T-helper 1 cell treated with Interleukin-12 subunit alpha and Interleukin-12 subunit beta and Interleukin-4 antibody, amounts not matched to agents 30 ng/mL and 1 ng/mL, for 36 hours (primary cell): Measurements from ENCODE around the gene ODAD2. TPM values are rescaled to one million over a fixed set of nuclear protein-coding genes. Genes with fewer than 3 reads are reported as not detected.
"Not testable (repeated sequence)": the region's sequence is repeated elsewhere in the genome, so short reads cannot be mapped to it uniquely, and the experiment has no call there.

Source experiments
- intact Hi-C: fragments of 100-400 bp; cut with micrococcal nuclease; formaldehyde crosslinking; loops from one replicate; pipeline ENCODE4 v1.15.1; 2024
- total RNA-seq: library from RNA; stranded (reverse); gene quantifications from 2 replicates; pipeline ENCODE4 v1.2.3, GENCODE V29; 2022

The ODAD2 gene
- total RNA-seq, 1 donor from 2014 or later = not detected

DNA sequence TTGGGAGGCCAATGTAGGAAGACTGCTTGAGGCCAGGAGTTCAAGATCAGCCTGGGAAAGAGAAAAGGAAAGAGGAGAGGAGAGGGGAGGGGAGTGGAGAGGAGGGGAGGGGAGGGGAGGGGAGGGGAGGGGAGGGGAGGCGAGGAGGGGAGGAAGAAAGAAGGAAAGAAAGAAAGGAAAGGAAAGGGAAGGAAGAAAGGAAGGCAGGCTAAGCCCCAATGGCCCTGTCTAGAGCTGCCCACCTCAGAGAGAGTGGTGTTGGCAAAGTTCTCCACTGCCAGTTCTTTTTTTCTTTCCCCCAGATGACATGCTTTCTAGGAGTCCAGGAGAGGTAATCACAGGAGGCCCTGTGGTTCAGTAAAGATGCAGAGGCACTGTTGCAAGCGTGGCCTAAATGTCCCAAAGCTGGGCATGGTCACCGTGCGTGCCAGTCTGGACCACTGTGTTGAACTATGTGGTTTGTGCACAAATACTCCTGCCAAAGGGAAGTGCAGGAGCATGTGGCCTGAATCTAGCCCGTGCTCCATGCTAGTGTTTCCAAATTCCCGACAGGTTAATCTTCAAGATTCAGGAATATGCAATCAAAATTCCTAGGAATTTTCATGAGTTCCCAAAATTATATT, 39.7 kb downstream of the ODAD2 start:
- intact Hi-C loops = no loop called here

DNA sequence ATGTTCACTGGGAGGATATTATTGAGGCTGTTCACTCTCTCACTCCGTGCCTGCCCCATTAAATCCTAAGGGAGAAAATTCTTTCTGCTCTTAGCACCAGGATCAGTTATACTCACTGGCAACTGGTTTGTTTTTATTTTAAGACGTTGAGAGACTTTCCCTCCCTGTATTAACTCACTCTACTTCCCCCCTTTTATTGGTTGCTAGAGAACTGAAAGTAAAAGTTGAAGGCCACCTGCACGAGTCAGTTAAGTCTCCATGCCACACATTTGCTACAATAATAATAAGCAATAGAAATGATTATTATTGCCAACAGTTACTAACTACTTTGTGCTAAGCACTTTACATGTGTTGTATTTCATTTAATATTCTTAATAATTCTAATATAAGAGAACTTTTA, 40.5 kb downstream of the ODAD2 start:
- intact Hi-C loops = not testable (repeated sequence)

DNA sequence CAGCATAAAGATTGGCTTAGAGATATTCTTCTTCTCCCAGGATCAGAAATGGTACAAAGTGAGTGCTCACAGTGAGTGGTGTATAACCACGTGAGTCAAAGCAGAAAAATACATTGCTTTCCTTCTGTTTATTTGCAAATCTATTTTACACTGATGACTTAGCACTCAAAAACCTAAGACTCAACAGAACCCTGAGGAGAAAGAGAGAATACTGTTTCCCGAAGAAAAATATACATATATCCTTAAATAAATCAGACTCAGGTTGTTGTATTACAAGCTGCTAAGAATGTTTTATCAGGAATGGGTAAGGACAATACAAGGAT, 48.7 kb downstream of the ODAD2 start:
- intact Hi-C loops = no loop called here

DNA sequence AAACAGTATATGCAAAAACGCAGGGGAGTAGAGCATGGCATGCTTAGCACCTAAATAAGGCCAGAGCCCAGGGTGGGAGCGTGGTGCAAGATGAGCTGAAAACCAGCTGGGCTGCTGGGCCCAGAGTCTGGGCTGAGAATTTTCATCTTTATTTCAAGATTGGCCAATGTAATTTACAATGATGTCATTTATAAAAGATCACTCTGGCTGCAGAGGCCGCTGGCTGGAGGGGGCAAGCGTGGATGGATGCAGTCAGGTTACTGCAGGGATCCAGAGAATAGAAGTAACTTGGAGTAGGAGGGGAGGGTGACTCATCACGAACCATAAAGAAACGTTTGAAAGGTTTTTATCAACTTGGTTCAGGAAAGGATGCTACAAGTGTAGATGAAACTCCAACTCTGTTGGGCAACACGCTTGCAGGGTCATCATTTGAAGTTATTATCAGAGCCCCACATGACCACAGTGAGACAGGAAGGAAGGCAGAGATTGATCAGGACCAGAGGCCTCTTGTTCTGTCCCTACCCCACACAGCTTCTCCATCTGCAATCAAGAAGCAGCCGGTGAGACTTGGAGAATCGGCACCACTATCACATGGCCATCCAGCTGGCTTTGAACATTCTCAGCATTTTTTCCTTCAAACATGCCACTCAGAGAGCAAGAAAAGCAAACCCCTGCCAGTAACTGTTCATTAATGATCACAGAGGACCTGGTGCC, 49.2 kb downstream of the ODAD2 start:
- intact Hi-C loops = no loop called here

DNA sequence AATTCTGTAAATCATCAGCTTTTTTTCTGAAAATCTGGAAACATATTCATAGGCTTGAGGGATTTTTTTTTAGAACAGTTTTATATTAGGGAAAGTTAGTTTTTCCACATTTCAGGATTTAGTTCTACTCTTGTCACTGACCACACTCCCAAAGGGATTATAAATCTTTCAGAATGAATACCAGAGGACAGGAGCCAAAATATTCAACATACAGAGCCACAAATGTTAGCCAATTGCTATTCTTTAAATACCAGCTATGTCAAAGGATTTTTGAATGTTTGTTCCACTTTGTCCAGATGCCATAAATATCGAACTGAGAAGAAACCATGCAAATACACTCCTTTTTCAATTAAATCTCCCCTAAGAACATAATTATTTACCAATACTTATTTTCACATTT, 50.7 kb downstream of the ODAD2 start:
- intact Hi-C loops = no loop called here

DNA sequence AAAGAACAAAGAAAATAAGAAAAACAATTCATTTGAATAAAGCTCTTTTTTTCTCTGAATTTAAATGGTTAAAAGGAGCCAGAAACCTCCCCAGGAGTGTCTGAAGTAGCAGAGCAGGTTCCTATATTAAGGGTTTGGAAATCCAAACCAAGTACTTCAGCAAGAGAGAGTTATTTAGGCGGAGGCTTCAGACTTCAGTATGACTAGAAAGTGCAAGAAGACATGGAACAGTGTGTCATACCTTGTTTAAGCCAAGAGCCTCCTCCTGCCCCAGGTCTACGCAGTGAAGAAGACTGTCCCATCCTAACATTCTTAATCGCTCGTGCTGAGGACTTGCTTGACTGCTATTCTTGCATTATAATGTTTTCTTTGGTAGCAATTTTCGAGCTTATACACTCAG, 51.3 kb downstream of the ODAD2 start:
- intact Hi-C loops = no loop called here

DNA sequence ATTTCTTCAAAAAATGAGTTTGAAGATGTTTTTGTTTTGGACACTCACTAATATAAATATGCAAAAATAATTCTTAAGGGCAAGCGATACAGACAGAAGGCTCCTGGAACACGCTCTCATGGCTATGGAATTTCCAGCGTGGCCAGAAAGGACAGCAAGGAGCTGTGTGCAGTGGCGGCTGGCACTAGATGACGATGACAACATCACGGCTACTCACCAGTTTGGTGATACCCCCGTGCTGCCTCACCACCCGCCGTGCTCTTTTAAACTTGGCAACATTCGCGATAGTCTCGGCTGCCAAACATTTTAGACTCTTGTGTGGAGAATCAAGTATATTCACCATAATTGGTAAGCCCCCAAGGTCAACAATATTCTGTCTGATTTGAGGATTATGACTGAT, 54.9 kb downstream of the ODAD2 start:
- intact Hi-C loops = no loop called here

DNA sequence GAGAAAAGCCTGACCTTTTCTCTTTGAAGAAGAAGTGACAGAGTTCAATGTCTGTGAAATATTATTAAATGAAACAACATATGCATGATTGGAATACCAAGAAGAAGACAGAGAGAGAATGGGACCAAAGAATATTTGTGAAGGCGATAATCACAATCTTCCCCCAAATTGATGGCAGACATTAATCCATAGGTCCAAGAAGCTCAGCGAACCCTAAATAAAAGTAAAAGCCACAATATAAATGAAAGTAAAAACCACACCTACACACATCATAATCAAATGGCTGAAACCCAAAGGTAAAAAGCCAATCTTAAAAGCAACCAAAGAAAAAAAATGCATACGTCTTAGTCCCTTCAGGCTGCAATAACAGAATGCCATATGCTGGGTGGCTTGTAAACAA, 84.0 kb downstream of the ODAD2 start:
- intact Hi-C loops = no loop called here

DNA sequence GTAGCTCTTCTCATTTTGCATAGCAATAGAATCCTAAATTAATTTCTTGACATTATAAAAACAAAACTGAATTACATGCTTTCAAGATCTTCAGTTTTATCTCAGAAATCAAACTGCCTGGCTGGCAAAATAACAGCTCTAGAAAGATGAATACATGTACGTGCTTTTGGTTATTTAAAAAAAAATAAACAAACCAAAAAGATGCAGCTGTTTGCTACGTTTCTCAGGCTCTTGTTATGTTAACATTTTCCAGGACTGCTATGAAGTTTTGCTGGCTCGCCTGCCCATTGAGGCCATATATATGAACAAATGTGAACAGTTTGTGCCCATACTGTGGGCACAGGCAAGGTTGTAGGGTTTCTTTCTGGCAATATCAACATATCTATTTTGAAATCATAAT, 86.6 kb downstream of the ODAD2 start:
- intact Hi-C loops = no loop called here

DNA sequence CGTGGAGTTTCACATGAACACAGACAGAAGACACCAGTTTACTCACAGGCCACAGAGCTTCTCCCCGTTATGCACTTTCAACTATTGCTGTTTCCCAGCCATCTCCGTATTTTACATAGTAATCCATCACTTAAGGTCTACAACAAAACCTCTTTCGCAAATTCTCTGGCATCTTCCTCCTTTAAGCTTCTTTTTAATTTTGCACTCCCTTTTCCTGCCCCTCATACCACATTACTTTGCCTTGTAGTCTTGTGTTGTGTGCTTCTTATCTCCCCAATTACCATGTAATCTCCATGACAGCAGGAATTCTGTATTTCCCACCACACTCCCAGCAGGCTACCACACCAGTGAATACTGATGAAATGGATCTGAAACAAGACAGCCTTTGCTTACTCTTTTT, 87.3 kb downstream of the ODAD2 start:
- intact Hi-C loops = no loop called here

DNA sequence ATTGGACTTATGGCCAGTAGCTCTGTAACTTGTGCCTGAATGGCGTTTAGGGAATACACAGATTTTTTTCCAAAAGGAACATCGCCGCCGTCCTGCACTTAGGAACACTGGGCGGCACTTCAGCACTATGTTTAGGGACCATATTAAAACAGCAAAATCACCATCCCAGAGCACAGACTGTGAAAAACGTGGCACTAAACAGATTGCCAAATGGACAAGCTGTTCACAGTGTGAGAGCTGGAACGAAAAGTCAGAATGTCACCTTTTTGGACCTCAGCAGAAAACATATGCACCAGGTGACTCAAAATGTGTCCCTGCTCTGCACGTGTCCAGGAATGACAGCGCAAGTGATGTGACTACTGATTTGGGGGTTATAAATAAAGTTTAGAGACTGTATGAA, 87.9 kb downstream of the ODAD2 start:
- intact Hi-C loops = no loop called here

DNA sequence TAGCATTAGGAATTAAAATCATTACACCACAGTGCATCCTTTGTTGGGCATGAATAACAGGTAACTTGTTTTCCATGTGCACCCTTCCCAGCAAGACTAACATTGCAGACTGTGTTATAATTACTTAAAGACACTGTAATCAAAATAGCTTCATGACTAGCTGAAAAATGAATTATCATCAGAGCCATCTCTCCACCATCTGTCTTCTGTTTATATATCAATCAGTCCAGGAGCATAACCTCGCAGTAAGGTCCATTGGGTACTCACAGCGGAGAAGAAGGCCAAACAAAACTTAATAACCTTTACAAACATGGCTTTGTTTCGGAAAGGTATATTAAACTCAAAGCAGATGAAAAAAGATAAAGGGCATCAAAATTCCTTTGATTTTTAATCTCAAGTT, 90.6 kb downstream of the ODAD2 start:
- intact Hi-C loops = no loop called here

DNA sequence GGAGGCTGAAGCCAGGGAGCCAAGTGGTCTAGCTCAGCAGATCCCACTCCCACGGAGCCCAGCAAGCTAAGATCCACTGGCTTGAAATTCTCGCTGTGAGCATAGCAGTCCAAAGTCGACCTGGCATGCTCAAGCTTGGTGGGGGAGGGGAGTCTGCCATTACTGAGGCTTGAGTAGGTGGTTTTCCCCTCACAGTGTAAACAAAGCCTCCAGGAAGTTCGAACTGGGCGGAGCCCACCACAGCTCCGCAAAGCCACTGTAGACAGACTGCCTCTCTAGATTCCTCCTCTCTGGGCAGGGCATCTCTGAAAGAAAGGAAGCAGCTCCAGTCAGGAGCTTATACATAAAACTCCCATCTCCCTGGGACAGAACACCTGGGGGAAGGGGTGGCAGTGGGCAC, 99.4 kb downstream of the ODAD2 start:
- intact Hi-C loops = not testable (repeated sequence)

DNA sequence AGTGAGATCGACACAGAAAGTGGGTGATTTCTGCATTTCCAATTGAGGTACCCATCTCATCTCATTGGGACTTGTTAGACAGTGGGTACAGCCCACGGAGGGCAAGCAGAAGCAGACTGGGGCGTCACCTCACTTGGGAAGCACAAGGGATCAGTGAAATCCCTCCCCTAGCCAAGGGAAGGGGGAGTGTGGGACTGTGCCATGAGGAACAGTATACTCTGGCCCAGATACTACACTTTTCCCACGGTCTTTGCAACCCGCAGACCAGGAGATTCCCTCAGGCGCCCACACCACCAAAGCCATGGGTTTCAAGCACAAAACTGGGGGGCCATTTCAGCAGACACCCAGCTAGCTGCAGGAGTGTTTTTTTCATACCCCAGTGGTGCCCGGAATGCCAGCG, 99.8 kb downstream of the ODAD2 start:
- intact Hi-C loops = no loop called here

DNA sequence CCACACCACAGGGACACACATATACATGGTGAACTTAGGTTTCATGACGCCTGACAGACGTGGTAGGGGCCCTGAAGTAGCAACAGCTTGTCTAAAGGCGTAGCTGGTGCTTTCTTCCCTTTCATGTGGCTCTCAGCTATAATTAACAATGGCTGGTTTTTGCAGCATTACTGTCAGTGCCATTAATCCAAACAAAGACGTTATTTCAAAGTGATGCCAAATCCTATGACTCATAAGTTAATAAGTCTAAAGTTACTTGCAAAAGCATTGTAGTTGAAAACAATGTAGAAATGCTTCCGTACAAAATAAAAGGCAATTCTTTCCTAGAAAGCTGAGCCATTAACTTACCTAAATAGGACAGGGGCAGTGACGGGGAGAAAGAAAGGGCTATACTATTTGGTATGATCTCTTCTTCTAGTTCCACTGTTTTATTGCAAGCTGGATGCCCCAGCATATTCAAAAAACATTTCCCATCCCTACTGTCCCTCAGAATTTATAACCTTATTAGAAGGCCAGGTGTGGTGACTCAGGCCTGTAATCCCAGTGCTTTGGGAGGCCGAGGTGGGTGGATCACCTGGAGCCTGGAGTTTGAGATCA, 105.4 kb downstream of the ODAD2 start:
- intact Hi-C loops = no loop called here

DNA sequence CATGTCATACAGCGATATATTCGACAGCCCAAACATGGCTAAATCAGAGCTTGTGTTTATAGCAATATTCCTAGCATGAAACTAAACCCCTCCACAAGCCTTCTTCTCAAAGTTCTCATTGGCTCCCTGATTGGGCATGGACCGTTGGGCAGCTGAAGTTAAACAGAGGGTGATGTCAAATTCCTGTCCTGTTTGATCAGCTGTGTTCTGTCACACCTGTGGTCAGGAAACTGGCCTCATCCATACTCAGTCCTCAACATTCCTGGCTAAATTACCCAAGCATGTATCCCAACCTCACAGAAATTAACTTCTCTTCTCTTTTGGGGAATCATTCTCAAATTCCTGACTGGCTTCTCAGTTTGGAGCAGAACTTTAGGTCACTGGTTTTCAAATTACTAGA, 107.9 kb downstream of the ODAD2 start:
- intact Hi-C loops = no loop called here

DNA sequence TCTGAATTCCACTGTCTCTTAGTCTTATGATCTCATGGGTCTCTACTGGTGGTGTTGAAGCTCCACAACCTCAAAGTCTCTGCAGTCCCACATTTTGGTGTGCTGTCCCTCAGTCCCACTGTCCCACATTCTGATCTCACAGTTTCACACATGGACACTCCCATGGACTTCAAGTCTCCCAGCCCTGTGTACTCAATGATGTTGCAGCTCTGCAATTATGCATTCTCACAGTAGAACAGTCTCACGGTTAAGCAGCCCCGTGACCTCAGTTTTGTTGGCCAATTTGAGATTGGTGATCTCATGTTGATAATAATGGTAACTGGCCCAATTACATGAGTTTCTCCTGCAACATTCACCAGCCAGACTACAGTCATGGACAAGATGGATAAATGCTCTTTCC, 109.4 kb downstream of the ODAD2 start:
- intact Hi-C loops = no loop called here

DNA sequence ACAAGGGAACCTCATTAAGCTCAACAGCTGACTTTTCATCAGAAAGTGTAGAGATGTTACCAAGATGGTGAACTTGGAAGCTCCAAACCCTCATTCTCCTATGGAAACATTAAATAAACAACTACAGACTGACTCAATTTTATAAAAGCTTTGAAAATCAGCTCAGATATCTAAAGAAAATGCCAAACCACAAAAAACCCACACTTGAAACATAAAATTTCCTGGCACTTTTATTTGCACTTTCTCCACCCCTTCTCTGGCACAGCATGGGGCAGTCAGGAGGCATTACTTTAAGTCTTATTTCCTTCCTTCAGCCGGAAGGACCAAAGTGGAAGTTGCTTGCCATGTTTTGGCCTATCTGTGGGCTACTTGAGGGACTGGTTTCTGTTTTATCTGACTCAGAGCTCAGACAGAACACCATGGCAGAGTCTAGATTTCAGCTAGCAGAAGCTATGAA, 114.7 kb downstream of the ODAD2 start:
- intact Hi-C loops = no loop called here

DNA sequence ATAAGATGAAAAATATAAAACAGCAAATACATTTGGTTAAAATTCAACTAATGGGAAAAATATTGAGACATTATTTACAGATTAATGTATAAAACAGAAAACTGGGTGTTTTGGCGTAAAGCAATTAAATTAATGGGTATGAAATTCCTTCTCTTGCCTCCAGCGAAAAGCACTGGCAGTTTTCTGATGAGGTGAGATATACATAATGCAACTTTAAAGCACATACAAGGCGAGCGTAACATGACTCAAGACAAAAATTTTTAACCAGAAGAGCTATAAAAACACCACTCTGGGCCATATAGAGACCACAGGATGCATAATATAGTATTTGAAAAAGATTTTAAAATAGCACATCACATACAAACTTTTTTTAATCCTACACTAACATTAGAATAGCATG, 120.6 kb downstream of the ODAD2 start:
- intact Hi-C loops = no loop called here

DNA sequence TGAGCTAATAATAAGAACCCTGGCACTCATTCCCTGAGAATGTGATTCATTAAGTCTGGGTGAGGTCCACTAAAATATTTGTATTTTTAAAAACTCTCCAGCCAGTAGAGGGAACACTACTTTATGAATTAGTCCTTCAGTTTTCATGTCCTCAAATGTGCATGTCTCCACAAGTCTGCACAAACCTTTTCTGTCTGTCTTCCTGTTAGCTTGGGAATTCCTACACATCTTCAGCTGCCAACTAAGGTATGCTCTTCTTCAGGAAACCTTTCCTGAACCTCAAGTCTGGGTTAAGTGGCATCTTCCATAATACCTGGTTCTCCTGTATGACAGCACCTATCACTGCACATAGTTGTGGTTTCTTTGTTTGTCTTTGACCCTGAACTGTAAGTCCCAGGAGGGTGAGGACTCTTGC, 133.7 kb downstream of the ODAD2 start:
- intact Hi-C loops = no loop called here

DNA sequence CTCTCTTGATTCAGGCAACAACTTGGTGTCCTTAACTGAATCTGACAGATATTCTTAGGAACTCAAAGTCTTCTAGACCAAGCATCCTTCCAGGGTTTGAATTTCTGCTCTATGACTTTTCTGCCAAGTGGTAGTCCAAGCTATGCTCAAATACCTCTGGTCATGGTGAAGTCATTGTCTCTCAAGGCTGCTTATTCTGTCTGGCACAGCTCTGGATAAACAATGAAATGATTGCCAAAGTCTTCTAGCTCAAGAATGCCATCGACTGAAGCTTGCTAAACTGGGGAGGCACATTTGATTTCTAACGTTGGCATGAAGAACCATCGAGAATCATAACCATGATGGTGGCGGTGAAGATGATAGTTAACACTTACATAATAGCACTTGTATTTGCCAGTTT, 137.1 kb downstream of the ODAD2 start:
- intact Hi-C loops = no loop called here

DNA sequence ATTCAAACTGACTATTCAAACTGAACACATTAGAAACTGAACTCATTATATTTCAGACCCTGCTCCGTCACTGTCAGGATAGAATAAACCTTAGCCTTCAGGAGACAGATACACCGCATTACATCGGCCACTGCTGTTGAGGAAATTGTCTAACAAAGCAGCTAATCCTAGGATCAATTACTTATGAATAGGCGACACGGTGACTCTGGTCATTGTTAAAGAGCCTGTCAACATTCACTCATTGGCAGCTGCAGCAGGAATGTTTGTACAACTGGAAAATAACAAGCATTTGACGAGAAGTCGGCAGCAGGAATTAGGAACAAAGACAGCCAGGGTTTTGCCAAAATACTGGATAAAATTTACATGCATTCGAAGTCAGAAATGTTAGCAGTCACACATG, 141.3 kb downstream of the ODAD2 start:
- intact Hi-C loops = no loop called here

DNA sequence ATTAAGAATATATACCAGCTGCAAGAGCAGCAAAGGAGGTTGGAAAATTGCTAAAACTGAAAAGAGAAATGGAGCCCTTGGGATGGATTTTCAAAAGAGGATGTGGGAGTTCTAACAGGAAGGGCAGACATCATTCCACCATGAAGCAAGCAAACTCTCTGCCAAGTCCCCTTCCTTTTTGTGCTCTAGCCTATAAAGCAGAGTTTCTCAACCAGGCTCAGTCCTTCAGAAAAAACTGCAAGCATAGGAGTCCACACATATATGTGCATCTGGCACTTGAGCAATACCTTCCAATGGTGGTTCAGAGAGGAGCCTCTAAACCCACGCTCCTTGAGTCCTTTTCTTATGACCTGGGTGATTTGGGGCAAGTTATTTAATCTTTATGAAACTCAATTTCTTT, 154.7 kb downstream of the ODAD2 start:
- intact Hi-C loops = no loop called here
